Activated naive CD4-positive, alpha-beta T cell treated with anti-CD3 and anti-CD28 coated beads, Interleukin-2, amount 50 U/mL, for 72 hours (primary cell): Measurements from ENCODE around the gene MYPOP. TPM values are rescaled to one million over a fixed set of nuclear protein-coding genes. Genes with fewer than 3 reads are reported as not detected.
"Not testable (repeated sequence)": the region's sequence is repeated elsewhere in the genome, so short reads cannot be mapped to it uniquely, and the experiment has no call there.

Experiments used
- ATAC-seq, 2 donors: fragments of 150-1000 bp; cut with Tn5 transposase; 2 replicates each; pipeline ENCODE4 v1.10.0; 2021; ENCODE audit warnings: mild to moderate bottlenecking in 2 of 2, moderate library complexity in 2 of 2
- DNase-seq, 2 donors: peaks; one replicate each; pipeline ENCODE4 v3.0.0; 2021 to 2022; ENCODE audit warnings: low spot score in 2 of 2
- H3K27ac Mint-ChIP-seq, 2 donors: one replicate each; pipeline ENCODE4 v1.8.0; 2022; ENCODE audit warnings: mild to moderate bottlenecking in 2 of 2, mixed read lengths in 2 of 2
- H3K36me3 Mint-ChIP-seq, 2 donors: one replicate each; pipeline ENCODE4 v1.8.0; 2022; ENCODE audit warnings: mixed read lengths in 2 of 2
- H3K9me3 Mint-ChIP-seq, 2 donors: one replicate each; pipeline ENCODE4 v1.8.0; 2022; ENCODE audit warnings: mixed read lengths in 2 of 2
- total RNA-seq, 2 donors: library from RNA; stranded (reverse); gene quantifications; one replicate each; pipeline ENCODE4 v1.2.3, GENCODE V29; 2022

The MYPOP gene
- total RNA-seq, 2 donors from 2014 or later: 8.3 to 9.1 TPM

DNA sequence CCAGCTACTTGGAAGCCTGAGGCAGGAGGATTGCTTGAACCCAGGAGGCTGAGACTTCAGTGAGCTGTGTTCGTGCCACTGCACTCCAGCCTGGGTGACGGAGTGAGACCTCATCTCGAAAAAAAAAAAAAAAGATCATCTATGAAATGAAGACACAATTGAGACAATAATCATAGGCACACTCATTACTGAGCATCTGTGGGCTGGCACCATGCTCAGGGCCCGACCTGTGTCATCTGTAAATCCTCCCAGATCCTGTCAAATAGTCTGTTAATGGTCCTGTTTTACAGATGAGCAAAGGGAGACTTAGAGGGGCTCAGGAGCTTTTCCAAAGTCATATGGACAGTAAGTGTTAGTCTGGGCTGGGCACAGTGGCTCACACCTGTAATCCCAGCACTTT lies 16.3 kb upstream of the MYPOP start:
- no peak overlapping the region for H3K27ac Mint-ChIP-seq
- ATAC-seq: no peak
- H3K36me3 Mint-ChIP-seq: no peaks in the 10 kb centered on the region
- no peak for DNase-seq
- no peaks in the 10 kb centered on the region for H3K9me3 Mint-ChIP-seq

DNA sequence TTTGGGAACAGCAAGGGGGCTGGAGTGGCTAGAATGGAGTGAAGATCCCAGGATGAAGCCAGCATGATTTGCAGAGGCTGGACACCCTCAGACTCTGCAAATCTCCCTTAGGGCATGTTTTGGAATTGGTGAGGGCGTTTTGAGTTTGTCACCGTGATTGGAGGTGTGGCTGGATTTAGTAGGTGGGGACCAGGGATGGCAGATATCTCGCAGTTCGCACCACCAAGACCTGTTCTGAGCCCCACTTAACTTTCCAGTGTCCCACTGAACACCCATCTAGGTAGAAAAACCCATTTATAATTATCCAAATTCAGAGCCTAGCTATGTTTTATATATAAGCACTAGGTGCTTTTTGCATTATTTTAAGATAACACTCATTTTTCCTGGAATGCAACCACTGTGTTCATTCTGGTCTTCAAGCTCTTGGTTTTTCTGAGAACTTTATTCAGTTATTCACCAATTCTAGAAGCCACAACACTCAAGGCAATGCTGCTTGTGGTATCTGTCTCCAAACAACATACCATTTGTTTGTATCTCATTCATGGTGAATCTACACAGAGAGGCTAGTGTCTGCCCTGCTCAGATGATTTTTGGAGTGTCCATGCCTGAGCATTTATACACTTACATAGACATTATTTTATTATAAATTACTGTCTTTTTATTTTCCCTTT lies 15.1 kb upstream of the MYPOP start:
- no peaks in the 10 kb centered on the region for H3K9me3 Mint-ChIP-seq
- ATAC-seq (peak in 1 of 2 donors; percentile 56), DNase-seq (no peak)
- H3K36me3 Mint-ChIP-seq: no peaks in the 10 kb centered on the region
- no peak overlapping the region for H3K27ac Mint-ChIP-seq

DNA sequence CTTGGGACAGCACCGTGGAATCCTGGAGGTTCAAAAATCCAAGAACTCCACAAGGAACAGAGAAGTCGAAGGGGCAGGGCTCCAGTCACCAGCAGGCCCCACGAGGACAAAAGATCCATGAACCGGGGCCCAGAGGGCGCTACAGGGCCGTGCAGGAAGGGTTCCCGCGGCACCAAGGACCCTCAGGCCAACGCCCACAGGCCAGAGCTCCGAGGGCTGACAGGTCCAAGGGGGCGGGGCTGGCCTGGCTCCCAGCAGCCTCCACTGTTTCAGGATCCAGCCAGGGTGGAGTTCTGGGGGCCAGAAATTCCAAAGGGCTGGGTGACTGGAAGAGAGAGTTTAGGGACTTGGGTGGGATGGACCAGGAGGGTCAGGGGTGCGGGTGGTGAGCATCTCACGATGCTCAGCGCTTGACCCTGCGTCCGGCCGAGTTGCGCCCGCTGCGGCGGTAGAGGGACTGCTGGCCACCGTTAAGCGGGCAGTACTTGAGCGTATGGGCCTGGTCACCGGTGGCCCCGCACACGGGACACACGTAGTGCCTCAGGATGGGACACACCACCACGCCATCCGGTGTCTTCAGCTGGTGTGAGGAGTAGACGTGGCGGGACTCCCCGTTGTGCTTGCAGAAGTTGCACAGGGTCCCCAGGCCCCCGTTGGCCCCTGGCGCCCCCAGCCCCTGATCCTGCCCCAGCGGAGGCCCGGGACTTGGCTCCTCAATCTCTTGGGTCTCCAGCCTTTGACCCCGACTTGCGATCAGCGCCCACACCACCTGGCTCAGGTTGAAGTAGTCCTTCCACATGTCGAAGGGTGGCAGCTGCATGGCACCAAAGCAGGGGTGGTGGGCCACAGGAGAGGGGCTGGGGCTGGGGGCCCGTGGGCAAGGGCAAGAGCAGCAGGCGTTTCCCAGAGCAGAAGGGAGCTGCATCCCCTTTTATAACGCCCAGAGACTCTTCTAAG lies 11.7 kb upstream of the MYPOP start, which contains the start of gene NANOS2:
TSS of gene NANOS2 (minus strand) at position 905 of the 957 bp plus-strand sequence. CDS start at position 820, 85 bp downstream.
- Mint-ChIP-seq H3K27ac (no peak within 1 kb of the TSS), H3K36me3 (no peaks in the 10 kb centered on the region), H3K9me3 (no peaks in the 10 kb centered on the region)
- ATAC-seq (no peak), DNase-seq (no peak)

GRCh38 chr19:45911291-45911690 lies 8.9 kb upstream of the MYPOP start:
- Mint-ChIP-seq H3K36me3 (no peaks in the 10 kb centered on the region), H3K27ac (no peak overlapping the region), H3K9me3 (no peaks in the 10 kb centered on the region)
- ATAC-seq: no peak
- DNase-seq: no peak

DNA sequence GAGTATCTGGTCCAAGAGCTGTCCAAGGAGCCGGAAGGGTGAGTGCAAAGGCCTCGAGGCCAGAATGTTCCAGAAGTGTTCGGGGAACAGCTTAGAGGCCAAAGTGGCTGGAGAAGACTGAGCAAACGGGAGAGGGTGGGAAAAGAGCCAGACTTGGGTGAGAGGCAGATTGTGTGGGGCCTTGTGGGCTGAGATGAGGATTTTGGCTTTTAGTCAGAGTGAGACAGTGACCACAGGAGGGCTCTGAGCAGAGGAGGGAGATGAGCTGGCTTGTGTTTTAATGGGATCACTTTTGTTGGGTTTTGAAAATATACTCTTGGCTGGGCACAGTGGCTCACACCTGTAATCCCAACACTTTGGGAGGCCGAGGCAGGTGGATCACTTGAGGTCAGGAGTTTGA lies 6.5 kb upstream of the MYPOP start:
- Mint-ChIP-seq H3K36me3 (no peaks in the 10 kb centered on the region), H3K9me3 (no peaks in the 10 kb centered on the region), H3K27ac (no peak overlapping the region)
- peak; percentile 51 to 68 for ATAC-seq
- no peak for DNase-seq

DNA sequence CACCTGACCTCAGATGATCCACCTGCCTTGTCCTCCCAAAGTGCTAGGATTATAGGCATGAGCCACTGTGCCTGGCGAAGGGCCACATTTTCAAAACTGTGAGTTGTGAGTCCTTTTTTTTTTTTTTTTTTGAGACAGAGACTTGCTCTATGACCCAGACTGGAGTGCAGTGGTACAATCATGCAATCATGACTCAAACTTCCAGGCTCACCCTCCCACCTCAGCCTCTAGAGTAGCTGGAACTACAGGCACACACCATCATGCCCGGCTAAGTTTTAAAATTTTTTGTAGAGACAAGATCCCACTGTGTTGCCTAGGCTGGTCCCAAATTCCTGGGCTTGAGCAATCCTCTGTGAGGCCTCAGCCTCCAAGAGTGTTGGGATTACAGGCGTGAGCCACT lies 3.8 kb upstream of the MYPOP start:
- H3K36me3 Mint-ChIP-seq: no peaks in the 10 kb centered on the region
- peak overlapping the region; percentile 0 to 63 for H3K27ac Mint-ChIP-seq
- H3K9me3 Mint-ChIP-seq: no peaks in the 10 kb centered on the region

DNA sequence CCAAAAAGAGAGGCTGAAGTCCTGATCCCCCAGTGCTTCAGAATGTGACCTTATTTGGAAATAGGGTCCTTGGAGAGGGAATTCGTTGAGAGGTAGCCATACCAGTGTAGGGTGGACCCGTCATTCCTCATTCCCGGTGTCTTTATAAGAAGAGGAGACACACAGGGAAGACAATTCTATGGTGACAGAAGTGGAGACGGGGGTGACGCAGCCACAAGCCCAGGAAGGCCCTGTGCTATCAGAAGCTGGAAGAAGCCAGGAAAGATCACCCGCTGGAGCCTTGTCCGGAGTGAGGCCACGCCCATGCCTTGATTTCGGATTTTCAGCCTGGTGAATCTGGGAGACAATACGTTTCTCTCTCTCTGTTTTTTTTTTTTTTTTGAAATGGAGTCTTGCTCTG lies 2.6 kb upstream of the MYPOP start:
- H3K9me3 Mint-ChIP-seq: no peaks in the 10 kb centered on the region
- no peak overlapping the region for H3K27ac Mint-ChIP-seq
- DNase-seq (no peak), ATAC-seq (no peak)
- no peaks in the 10 kb centered on the region for H3K36me3 Mint-ChIP-seq

More for the DNA sequence above, 3.8 kb upstream of the MYPOP start:
- DNase-seq (no peak), ATAC-seq (no peak)

- no peaks in the 10 kb centered on the region for H3K9me3 Mint-ChIP-seq
- ATAC-seq: peak; percentile 85 to 90
- peak; percentile 100 for DNase-seq
- no peaks in the 10 kb centered on the region for H3K36me3 Mint-ChIP-seq
- H3K27ac Mint-ChIP-seq: peak overlapping the region; percentile 83 to 85
Observed at GRCh38 chr19:45902651-45903625, 525 bp upstream of the MYPOP start.

DNA sequence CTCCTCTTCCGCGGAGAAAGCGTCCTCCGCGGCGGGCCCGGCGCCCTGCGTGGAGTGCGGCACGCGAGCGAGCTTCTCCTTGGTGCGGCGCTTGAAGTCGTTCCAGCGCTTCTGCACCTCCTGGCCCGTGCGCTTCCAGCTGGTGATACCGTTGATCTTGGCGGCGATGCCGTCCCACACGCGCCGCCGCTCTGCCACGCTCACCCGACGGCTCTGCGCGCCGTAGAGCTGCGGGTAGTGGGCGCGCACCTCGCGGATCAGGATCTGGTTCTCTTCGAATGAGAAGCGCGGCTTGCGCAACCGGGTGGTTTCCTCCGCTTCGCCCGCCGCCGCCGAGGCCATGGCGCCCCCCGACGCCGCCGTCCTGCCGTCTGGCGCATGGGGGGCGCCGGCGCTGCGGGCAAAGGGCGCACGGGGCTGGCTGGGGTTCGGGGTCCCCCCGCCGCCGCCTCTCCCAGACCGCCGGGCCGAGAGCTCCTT lies 941 bp downstream of the MYPOP start:
- H3K9me3 Mint-ChIP-seq: no peaks in the 10 kb centered on the region
- peak in 1 of 2 donors; percentile 12 for ATAC-seq
- no peaks in the 10 kb centered on the region for H3K36me3 Mint-ChIP-seq
- H3K27ac Mint-ChIP-seq: peak overlapping the region in 1 of 2 donors; percentile 83
- DNase-seq: no peak

DNA sequence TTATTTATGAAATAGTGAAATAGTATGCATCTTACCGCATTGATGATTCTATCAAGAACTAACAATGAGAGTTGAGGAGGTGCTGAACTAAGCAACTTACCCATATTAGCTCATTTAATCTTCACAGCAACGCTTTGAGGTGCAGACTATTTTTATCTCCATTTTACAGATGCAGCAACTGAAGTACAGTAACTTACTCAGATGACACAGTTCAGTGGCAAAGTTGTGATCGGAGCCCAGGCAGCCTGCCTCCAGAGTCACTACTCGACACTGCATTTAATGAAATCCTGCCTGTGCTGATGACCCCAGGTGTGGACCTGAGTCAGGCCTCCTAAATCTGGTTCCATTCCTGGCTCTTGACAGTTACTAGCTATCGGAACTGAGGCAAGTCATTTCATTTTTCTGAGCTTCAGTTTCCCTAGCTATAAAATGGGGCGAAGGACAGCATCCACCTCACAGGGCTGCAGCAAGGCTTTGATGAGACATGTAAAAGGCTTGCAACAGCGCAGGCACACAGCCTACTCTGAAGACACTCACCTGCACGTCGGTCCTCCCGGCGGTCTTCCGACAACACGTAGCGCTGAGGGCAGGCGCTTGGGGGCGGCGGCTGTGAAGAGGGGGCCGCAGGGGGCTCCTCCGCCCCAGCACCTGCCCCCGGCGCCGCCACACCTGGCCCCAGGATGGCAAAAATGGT lies 1.5 kb downstream of the MYPOP start:
- Mint-ChIP-seq H3K36me3 (no peaks in the 10 kb centered on the region), H3K27ac (no peak overlapping the region), H3K9me3 (no peaks in the 10 kb centered on the region)
- DNase-seq: no peak
- ATAC-seq: no peak

GRCh38 chr19:45899919-45900589 lies 2.4 kb downstream of the MYPOP start:
- Mint-ChIP-seq H3K36me3 (no peaks in the 10 kb centered on the region), H3K27ac (no peak overlapping the region), H3K9me3 (no peaks in the 10 kb centered on the region)
- DNase-seq (no peak), ATAC-seq (no peak)

DNA sequence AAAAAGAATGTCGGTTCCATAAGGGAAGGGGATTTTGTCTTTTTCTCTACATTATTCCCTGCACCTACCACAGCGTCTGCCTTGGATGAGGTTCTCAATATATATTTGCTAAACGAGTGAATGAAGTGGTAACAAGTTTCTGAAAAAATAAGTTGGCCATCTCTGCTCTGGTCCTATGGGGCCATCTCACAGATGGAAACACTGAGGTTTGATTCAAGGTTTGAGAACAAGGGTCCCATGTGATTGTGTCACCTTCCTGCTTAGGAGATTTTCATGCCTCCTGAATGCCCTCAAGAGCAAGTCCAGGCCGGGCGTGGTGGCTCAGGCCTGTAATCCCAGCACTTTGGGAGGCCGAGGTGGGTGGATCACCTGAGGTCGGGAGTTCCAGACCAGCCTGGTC lies 3.2 kb downstream of the MYPOP start:
- H3K9me3 Mint-ChIP-seq: no peaks in the 10 kb centered on the region
- no peak overlapping the region for H3K27ac Mint-ChIP-seq
- no peaks in the 10 kb centered on the region for H3K36me3 Mint-ChIP-seq
- DNase-seq (no peak), ATAC-seq (no peak)

DNA sequence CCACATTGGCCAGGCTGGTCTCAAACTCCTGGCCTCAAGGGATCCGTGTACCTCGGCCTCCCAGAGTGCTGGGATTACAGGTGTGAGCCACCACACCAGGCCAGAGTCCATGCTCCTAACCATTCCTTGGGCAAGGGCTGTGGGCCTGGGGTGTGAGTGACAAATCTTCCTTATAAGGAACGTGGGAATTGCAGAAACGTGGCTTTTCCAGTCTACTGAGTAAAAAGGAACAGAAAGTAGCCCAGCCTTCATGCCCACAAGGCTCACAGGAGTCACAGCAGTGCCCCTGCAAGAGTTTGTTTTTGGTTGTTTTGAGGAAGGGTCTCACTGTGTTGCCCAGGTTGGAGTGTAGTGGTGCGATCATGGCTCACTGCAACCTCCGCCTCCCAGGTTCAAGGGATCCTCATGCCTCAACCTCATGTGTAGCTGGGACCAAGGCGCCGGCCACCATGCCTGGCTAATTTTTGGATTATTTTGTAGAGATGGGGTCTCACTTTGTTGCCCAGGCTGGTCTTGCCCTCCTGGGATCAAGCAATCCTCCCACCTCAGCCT lies 5.1 kb downstream of the MYPOP start:
- H3K27ac Mint-ChIP-seq: no peak overlapping the region
- DNase-seq (no peak), ATAC-seq (no peak)
- no peaks in the 10 kb centered on the region for H3K9me3 Mint-ChIP-seq
- H3K36me3 Mint-ChIP-seq: no peaks in the 10 kb centered on the region

- not testable (repeated sequence) for H3K9me3 Mint-ChIP-seq, H3K36me3 Mint-ChIP-seq, DNase-seq, ATAC-seq
- H3K27ac Mint-ChIP-seq: peak overlapping the region in 1 of 2 donors; percentile 34
Observed at GRCh38 chr19:45895983-45896599, 6.3 kb downstream of the MYPOP start.

DNA sequence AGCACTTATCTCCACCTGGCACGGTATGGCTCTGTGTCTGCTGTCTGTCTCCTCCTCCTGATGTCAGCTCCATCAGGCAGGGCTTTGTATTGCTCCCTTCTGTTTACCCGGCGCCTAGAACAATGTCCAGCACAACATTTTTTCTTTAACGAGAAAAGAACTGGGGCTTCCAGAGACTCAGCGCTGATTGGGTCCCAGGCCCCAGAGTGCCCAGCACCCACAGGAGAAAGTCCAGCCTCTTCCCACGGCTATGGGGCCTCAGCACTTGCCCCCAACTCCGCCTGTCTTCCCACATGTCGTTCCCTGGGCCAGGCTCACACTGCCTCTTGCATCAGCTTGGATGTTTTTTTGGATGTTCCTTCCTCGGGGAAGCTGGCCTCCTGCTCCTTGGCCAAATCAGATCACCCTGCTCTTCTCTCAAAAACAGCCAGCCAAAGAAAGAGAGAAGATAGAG lies 6.9 kb downstream of the MYPOP start:
- Mint-ChIP-seq H3K36me3 (no peaks in the 10 kb centered on the region), H3K9me3 (no peaks in the 10 kb centered on the region), H3K27ac (peak overlapping the region in 1 of 2 donors; percentile 34)
- DNase-seq (no peak), ATAC-seq (no peak)
